GM23248 (cell line): Measurements from ENCODE around the gene GRAP2.

Experiments used
- EZH2 ChIP-seq: fragments of 200-600 bp; sonication (generic); IDR thresholded peaks from 2 replicates; pipeline ENCODE4 v1.6.1; 2018; ENCODE audit warnings: antibody characterized with exemption, mild to moderate bottlenecking; ENCODE audit not compliant: insufficient read depth, poor library complexity, severe bottlenecking
- EZH2phosphoT487 ChIP-seq: fragments of 200-600 bp; sonication (generic); IDR thresholded peaks from 2 replicates; pipeline ENCODE4 v1.6.1; 2018; ENCODE audit warnings: antibody characterized with exemption, moderate library complexity, mild to moderate bottlenecking, low read depth; ENCODE audit not compliant: insufficient read depth

DNA sequence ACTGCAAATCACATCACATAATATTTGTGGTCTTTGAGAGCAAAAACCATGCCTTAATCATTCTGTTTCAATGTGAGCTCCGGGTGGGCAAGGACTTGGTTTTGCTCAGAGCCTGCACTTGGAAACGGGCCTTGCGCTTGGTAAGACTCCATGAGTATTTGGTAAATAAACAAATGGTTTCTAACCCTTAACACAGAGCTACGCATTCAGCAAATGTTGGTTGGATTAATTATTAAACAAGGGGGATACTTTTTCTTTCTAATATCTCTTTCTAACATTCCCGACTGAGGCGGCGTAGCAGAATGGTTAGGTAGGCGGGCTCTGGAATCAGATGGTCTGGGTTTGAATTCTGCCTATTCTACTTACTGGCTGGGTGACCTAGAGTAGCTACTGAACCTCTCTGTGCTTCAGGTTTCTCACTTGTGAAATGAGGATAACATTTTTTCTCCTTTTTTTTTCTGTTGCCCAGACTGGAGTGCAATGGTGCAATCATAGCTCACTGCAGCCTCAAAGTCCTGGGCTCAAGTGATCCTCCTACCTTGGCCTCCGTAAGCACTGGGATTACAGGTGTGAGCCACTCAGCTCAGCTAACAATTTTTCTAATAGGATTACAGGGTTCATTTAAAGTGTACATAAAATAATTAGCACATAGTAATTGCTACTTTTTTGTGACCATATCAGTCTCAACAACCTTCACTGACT is 90.4 kb downstream of the GRAP2 start:
- no peak for TF ChIP-seq EZH2
- no peak for TF ChIP-seq EZH2phosphoT487
